ENCODE results near the gene MAP2K5. TPM values are rescaled to one million over a fixed set of nuclear protein-coding genes. Genes with fewer than 3 reads are reported as not detected.

Gene MAP2K5
- total and polyA plus RNA-seq, 2 experiments from 2014 or later = 12.4 to 13.7 TPM

DNA sequence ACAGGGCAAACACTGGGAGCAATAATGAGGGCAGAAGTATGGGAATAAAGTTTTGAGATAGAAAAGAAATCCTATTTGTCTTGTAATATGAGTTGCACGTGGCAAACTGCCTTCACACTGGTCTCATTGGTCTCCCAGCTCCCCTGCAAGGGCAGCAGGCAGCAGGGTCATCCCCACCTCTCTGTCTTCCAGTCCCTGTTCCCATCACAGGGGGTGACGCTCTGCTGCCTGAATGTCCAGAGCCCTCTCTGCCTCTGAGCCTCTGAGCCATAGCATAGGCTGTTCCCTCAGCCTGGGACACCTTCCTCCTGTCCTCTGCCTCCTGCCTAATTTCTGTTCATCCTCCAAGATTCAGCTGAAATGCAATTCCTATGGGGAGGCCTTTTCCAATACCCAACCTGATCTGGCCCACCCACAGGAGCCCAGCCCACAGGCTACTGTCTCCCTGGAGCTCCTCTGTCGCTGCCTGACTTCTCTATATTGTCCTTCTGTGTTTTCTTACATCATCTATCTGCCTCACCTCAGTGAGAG, 270.7 kb downstream of the MAP2K5 start:
- Histone ChIP-seq H3K4me3 (no peak overlapping the region), H4K20me1 (ENCODE audit: insufficient read depth, poor library complexity, severe bottlenecking) (no peaks in the 10 kb centered on the region), H3K27ac (no peak overlapping the region), H3K4me1 (ENCODE audit: insufficient read depth) (no peaks in the 10 kb centered on the region), H3K9me2 (replicated peaks; ENCODE audit: insufficient read depth) (no peaks in the 10 kb centered on the region), H2AFZ (no peak overlapping the region), H3K79me2 (no peaks in the 10 kb centered on the region), H3K9me3 (ENCODE audit: low read depth) (no peaks in the 10 kb centered on the region), H3K27me3 (peaks cover 13% of the 10 kb centered on the region), H3K4me2 (no peak overlapping the region), H3K36me3 (replicated peaks; ENCODE audit: insufficient read depth, low read depth) (no peaks in the 10 kb centered on the region)
- TF ChIP-seq EZH2phosphoT487 (IDR thresholded peaks at IDR 0.05; ENCODE audit: low read depth, severe bottlenecking, unreplicated experiment) (no peak), EZH2 (IDR thresholded peaks at IDR 0.05; ENCODE audit: borderline replicate concordance) (no peak)
- TF ChIP-seq, protein P1, sequence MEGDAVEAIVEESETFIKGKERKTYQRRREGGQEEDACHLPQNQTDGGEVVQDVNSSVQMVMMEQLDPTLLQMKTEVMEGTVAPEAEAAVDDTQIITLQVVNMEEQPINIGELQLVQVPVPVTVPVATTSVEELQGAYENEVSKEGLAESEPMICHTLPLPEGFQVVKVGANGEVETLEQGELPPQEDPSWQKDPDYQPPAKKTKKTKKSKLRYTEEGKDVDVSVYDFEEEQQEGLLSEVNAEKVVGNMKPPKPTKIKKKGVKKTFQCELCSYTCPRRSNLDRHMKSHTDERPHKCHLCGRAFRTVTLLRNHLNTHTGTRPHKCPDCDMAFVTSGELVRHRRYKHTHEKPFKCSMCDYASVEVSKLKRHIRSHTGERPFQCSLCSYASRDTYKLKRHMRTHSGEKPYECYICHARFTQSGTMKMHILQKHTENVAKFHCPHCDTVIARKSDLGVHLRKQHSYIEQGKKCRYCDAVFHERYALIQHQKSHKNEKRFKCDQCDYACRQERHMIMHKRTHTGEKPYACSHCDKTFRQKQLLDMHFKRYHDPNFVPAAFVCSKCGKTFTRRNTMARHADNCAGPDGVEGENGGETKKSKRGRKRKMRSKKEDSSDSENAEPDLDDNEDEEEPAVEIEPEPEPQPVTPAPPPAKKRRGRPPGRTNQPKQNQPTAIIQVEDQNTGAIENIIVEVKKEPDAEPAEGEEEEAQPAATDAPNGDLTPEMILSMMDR (IDR thresholded peaks at IDR 0.05; ENCODE audit: poor library complexity) = no peak
- 88% methylated on average over 3 of the region's 3 CpGs for WGBS (ENCODE audit: low lambda C conversion rate, missing lambda C conversion rate)
- no peak for DNase-seq (ENCODE audit: low spot score)

DNA sequence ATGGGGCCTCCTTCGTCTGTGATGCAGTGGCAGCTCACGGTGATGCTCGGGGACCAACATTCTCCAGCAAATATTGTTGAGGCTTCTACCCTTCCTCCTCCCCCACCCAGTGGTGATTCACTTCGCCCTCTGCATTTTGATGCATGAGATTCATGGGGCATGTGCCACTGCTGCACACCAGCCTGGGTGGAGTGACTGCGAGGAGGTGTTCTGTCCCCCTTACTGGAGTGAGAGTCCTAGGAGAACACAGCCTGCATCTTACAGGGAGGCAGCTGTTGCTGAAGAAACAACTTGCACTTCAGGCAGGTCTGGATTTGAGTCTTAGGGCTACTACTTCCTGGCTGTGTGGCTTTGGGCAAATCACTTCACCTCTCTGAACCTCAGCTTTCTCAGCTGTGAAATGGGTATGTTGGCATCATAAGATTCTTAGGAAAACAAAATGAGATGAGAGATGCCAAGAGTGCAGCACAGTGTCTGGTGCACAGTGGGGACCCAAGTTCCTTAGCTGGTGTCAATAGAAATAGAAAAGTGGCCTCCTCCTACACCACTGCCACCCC, 272.6 kb downstream of the MAP2K5 start:
- H2AFZ ChIP-seq = no peak overlapping the region
- H4K20me1 ChIP-seq (ENCODE audit: insufficient read depth, poor library complexity, severe bottlenecking) = no peaks in the 10 kb centered on the region
- H3K27me3 ChIP-seq = peaks cover 31% of the 10 kb centered on the region
- H3K9me3 ChIP-seq (ENCODE audit: low read depth) = no peaks in the 10 kb centered on the region
- TF ChIP-seq EZH2 (IDR thresholded peaks at IDR 0.05; ENCODE audit: borderline replicate concordance) (no peak), EZH2phosphoT487 (IDR thresholded peaks at IDR 0.05; ENCODE audit: low read depth, severe bottlenecking, unreplicated experiment) (no peak)
- TF ChIP-seq, protein P1 (IDR thresholded peaks at IDR 0.05; ENCODE audit: poor library complexity) = no peak
- no peaks in the 10 kb centered on the region for H3K9me2 ChIP-seq (replicated peaks; ENCODE audit: insufficient read depth)
- no peak overlapping the region for H3K4me2 ChIP-seq
- WGBS (ENCODE audit: low lambda C conversion rate, missing lambda C conversion rate) = 91% methylated on average over 5 of the region's 5 CpGs
- H3K4me1 ChIP-seq (ENCODE audit: insufficient read depth) = no peaks in the 10 kb centered on the region
- no peak overlapping the region for H3K4me3 ChIP-seq
- no peak for DNase-seq (ENCODE audit: low spot score)
- H3K27ac ChIP-seq = no peak overlapping the region
- no peaks in the 10 kb centered on the region for H3K79me2 ChIP-seq
- no peaks in the 10 kb centered on the region for H3K36me3 ChIP-seq (replicated peaks; ENCODE audit: insufficient read depth, low read depth)

DNA sequence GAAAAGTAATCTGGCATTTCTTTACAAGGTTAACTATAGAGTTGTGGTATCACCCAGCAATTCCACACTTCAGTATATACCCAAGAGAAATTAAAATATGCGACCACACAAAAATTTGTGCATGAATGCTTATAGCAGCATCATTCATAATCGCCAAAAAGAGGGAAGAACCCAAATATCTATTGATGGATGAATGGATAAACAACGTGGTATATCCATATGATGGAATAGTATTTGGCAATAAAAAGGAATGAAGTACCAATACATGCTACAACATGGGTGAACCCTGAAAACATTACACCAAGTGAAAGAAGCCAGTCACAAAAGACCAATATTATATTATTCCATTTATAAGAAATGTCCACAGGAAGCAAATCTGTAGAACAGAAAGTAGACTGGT, 274.2 kb downstream of the MAP2K5 start:
- Histone ChIP-seq H3K9me3 (ENCODE audit: low read depth) (no peaks in the 10 kb centered on the region), H3K4me2 (no peak overlapping the region), H3K4me1 (ENCODE audit: insufficient read depth) (no peaks in the 10 kb centered on the region), H2AFZ (no peak overlapping the region), H3K4me3 (no peak overlapping the region), H3K79me2 (no peaks in the 10 kb centered on the region), H3K27me3 (peaks cover 46% of the 10 kb centered on the region), H4K20me1 (ENCODE audit: insufficient read depth, poor library complexity, severe bottlenecking) (no peaks in the 10 kb centered on the region), H3K9me2 (replicated peaks; ENCODE audit: insufficient read depth) (no peaks in the 10 kb centered on the region), H3K36me3 (replicated peaks; ENCODE audit: insufficient read depth, low read depth) (no peaks in the 10 kb centered on the region), H3K27ac (no peak overlapping the region)
- WGBS (ENCODE audit: low lambda C conversion rate, missing lambda C conversion rate) = 96% methylated on average over 3 of the region's 3 CpGs
- TF ChIP-seq, protein P1 (IDR thresholded peaks at IDR 0.05; ENCODE audit: poor library complexity) = no peak
- TF ChIP-seq EZH2 (IDR thresholded peaks at IDR 0.05; ENCODE audit: borderline replicate concordance) = no peak
- TF ChIP-seq EZH2phosphoT487 (IDR thresholded peaks at IDR 0.05; ENCODE audit: low read depth, severe bottlenecking, unreplicated experiment) = no peak
- DNase-seq (ENCODE audit: low spot score) = no peak
